ENCODE results near the gene TLN1.

DNA sequence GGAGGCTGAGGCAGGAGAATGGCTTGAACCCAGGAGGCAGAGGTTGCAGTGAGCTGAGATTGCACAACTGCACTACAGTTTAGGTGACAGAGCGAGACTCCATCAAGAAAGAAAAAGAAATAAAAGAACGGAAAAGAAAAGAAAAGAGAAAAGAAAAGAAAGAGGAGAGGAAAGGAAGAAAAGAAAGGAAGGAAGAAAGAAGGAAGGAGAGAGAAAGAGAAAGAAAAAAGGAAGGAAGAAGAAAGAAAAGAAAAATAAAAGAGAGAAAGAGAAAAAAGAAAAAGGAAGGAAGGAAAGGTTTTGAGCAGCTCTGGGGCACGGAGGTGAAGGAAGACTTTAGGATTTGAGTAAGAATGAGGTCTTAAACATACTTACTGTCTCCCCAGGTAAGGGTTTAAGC is 18.4 kb downstream of the TLN1 start:
- TF ChIP-seq, protein P1, sequence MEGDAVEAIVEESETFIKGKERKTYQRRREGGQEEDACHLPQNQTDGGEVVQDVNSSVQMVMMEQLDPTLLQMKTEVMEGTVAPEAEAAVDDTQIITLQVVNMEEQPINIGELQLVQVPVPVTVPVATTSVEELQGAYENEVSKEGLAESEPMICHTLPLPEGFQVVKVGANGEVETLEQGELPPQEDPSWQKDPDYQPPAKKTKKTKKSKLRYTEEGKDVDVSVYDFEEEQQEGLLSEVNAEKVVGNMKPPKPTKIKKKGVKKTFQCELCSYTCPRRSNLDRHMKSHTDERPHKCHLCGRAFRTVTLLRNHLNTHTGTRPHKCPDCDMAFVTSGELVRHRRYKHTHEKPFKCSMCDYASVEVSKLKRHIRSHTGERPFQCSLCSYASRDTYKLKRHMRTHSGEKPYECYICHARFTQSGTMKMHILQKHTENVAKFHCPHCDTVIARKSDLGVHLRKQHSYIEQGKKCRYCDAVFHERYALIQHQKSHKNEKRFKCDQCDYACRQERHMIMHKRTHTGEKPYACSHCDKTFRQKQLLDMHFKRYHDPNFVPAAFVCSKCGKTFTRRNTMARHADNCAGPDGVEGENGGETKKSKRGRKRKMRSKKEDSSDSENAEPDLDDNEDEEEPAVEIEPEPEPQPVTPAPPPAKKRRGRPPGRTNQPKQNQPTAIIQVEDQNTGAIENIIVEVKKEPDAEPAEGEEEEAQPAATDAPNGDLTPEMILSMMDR (conservative IDR thresholded peaks at IDR 0.05; ENCODE audit: low read depth, low read length): no peak
- TF ChIP-seq USF2 (IDR thresholded peaks at IDR 0.05; ENCODE audit: low read depth, low read length) (no peak), MAZ (IDR thresholded peaks at IDR 0.05; ENCODE audit: borderline replicate concordance, low read depth, low read length) (no peak), POLR2A (IDR thresholded peaks at IDR 0.05; ENCODE audit: low read depth, low read length) (no peak), RCOR1 (IDR thresholded peaks at IDR 0.05; ENCODE audit: insufficient replicate concordance, low read length) (no peak), CHD1 (IDR thresholded peaks at IDR 0.05; ENCODE audit: low read depth, low read length) (no peak), RAD21 (IDR thresholded peaks at IDR 0.05; ENCODE audit: low read length) (no peak), MAFK (IDR thresholded peaks at IDR 0.05; ENCODE audit: low read depth, low read length) (no peak), MXI1 (IDR thresholded peaks at IDR 0.05; ENCODE audit: borderline replicate concordance, low read depth, low read length) (no peak)
